IPS-20b (cell line): ENCODE measurements around the gene FRMD6.
A peak's percentile ranks its signal among the peaks of the same experiment; 100 is the strongest.

Source experiments
- H3K27ac ChIP-seq: one replicate; pipeline ENCODE4 v1.5.1; 2013; ENCODE audit warnings: low read length
- H3K27me3 ChIP-seq: 2 replicates; pipeline ENCODE4 v1.6.1; 2013; ENCODE audit warnings: mild to moderate bottlenecking, low read length, inconsistent platforms; ENCODE audit not compliant: insufficient read depth
- H3K36me3 ChIP-seq: 2 replicates; pipeline ENCODE4 v1.6.1; 2013; ENCODE audit warnings: low read depth, mild to moderate bottlenecking, inconsistent platforms, low read length, moderate library complexity; ENCODE audit not compliant: insufficient read depth
- H3K4me1 ChIP-seq: 2 replicates; pipeline ENCODE4 v1.6.1; 2013; ENCODE audit warnings: mild to moderate bottlenecking, control low read depth, inconsistent platforms, low read length, moderate library complexity; ENCODE audit not compliant: insufficient read depth
- H3K4me3 ChIP-seq: 2 replicates; pipeline ENCODE4 v1.5.1; 2013; ENCODE audit warnings: mild to moderate bottlenecking, low read length, inconsistent platforms
- H3K9ac ChIP-seq: 2 replicates; pipeline ENCODE4 v1.6.1; 2013; ENCODE audit warnings: low read depth, mild to moderate bottlenecking, inconsistent platforms, low read length, moderate library complexity
- H3K9me3 ChIP-seq: 2 replicates; pipeline ENCODE4 v1.6.1; 2013; ENCODE audit warnings: mild to moderate bottlenecking, low read depth, low read length, inconsistent platforms; ENCODE audit not compliant: insufficient read depth

FRMD6 gene

GRCh38 chr14:51651388-51652167, at the start of gene FRMD6:
Gene FRMD6 (plus strand): TSS chr14:51651910. CDS start chr14:51689837, 37,927 bp downstream.
- H3K4me1 ChIP-seq = peaks cover 13% of the 10 kb centered on the region; the same call in 1 of the 2 replicates
- H3K9me3 ChIP-seq = no peaks in the 10 kb centered on the region
- H3K9ac ChIP-seq = peak within 1 kb of the TSS; percentile 85
- peaks cover 10% of the 10 kb centered on the region; the same call in 1 of the 2 replicates for H3K27me3 ChIP-seq
- H3K27ac ChIP-seq = peak within 1 kb of the TSS; percentile 57
- no peaks in the 10 kb centered on the region for H3K36me3 ChIP-seq
- peak within 1 kb of the TSS; percentile 93 for H3K4me3 ChIP-seq

- Histone ChIP-seq H3K4me3 (no peak overlapping the region), H3K36me3 (no peaks in the 10 kb centered on the region), H3K27ac (no peak overlapping the region), H3K9me3 (no peaks in the 10 kb centered on the region), H3K9ac (no peak overlapping the region), H3K4me1 (peaks cover 11% of the 10 kb centered on the region; the same call in 1 of the 2 replicates), H3K27me3 (no peaks in the 10 kb centered on the region)
Measured at GRCh38 chr14:51602310-51602709, 49.4 kb upstream of the FRMD6 start.

- Histone ChIP-seq H3K27me3 (no peaks in the 10 kb centered on the region), H3K4me1 (peaks cover 11% of the 10 kb centered on the region; the same call in 1 of the 2 replicates), H3K36me3 (no peaks in the 10 kb centered on the region), H3K27ac (no peak overlapping the region), H3K4me3 (no peak overlapping the region), H3K9me3 (no peaks in the 10 kb centered on the region), H3K9ac (no peak overlapping the region)
Measured at GRCh38 chr14:51603495-51603894, 48.2 kb upstream of the FRMD6 start.

GRCh38 chr14:51604073-51604472, 47.6 kb upstream of the FRMD6 start:
- Histone ChIP-seq H3K27ac (no peak overlapping the region), H3K9me3 (no peaks in the 10 kb centered on the region), H3K9ac (no peak overlapping the region)

GRCh38 chr14:51605575-51605974, 46.1 kb upstream of the FRMD6 start:
- peaks cover 1% of the 10 kb centered on the region; the same call in 1 of the 2 replicates for H3K4me1 ChIP-seq

More at GRCh38 chr14:51604073-51604472, 47.6 kb upstream of the FRMD6 start:
- H3K4me3 ChIP-seq = no peak overlapping the region
- H3K4me1 ChIP-seq = peaks cover 11% of the 10 kb centered on the region; the same call in 1 of the 2 replicates
- H3K27me3 ChIP-seq = no peaks in the 10 kb centered on the region
- no peaks in the 10 kb centered on the region for H3K36me3 ChIP-seq

GRCh38 chr14:51607711-51608110, 44.0 kb upstream of the FRMD6 start:
- Histone ChIP-seq H3K4me1 (no peaks in the 10 kb centered on the region), H3K9me3 (no peaks in the 10 kb centered on the region), H3K9ac (no peak overlapping the region), H3K4me3 (no peak overlapping the region), H3K27me3 (no peaks in the 10 kb centered on the region), H3K36me3 (no peaks in the 10 kb centered on the region), H3K27ac (no peak overlapping the region)

More at GRCh38 chr14:51605575-51605974, 46.1 kb upstream of the FRMD6 start:
- Histone ChIP-seq H3K27ac (no peak overlapping the region), H3K9ac (no peak overlapping the region), H3K4me3 (no peak overlapping the region), H3K27me3 (no peaks in the 10 kb centered on the region), H3K9me3 (no peaks in the 10 kb centered on the region), H3K36me3 (no peaks in the 10 kb centered on the region)

- H3K27ac ChIP-seq = no peak overlapping the region
- no peaks in the 10 kb centered on the region for H3K27me3 ChIP-seq
- no peaks in the 10 kb centered on the region for H3K9me3 ChIP-seq
- H3K9ac ChIP-seq = no peak overlapping the region
- no peaks in the 10 kb centered on the region for H3K4me1 ChIP-seq
- H3K36me3 ChIP-seq = no peaks in the 10 kb centered on the region
- no peak overlapping the region for H3K4me3 ChIP-seq
Measured at GRCh38 chr14:51609251-51609954, 42.3 kb upstream of the FRMD6 start.

- H3K9me3 ChIP-seq = no peaks in the 10 kb centered on the region
- H3K27ac ChIP-seq = no peak overlapping the region
- no peaks in the 10 kb centered on the region for H3K4me1 ChIP-seq
- no peaks in the 10 kb centered on the region for H3K36me3 ChIP-seq
- no peaks in the 10 kb centered on the region for H3K27me3 ChIP-seq
- H3K4me3 ChIP-seq = no peak overlapping the region
- H3K9ac ChIP-seq = no peak overlapping the region
Measured at GRCh38 chr14:51609955-51610283, 41.8 kb upstream of the FRMD6 start.

GRCh38 chr14:51610771-51611170, 40.9 kb upstream of the FRMD6 start:
- no peak overlapping the region for H3K4me3 ChIP-seq
- H3K9ac ChIP-seq = no peak overlapping the region
- no peaks in the 10 kb centered on the region for H3K36me3 ChIP-seq
- no peaks in the 10 kb centered on the region for H3K27me3 ChIP-seq
- no peaks in the 10 kb centered on the region for H3K9me3 ChIP-seq
- H3K27ac ChIP-seq = no peak overlapping the region
- H3K4me1 ChIP-seq = no peaks in the 10 kb centered on the region

GRCh38 chr14:51612449-51612848, 39.3 kb upstream of the FRMD6 start:
- no peaks in the 10 kb centered on the region for H3K9me3 ChIP-seq
- no peak overlapping the region for H3K27ac ChIP-seq
- no peak overlapping the region for H3K9ac ChIP-seq
- no peaks in the 10 kb centered on the region for H3K36me3 ChIP-seq
- H3K4me3 ChIP-seq = no peak overlapping the region
- no peaks in the 10 kb centered on the region for H3K27me3 ChIP-seq
- H3K4me1 ChIP-seq = no peaks in the 10 kb centered on the region; the same call in 1 of the 2 replicates

- Histone ChIP-seq H3K36me3 (no peaks in the 10 kb centered on the region), H3K27me3 (no peaks in the 10 kb centered on the region), H3K4me3 (no peak overlapping the region), H3K4me1 (no peaks in the 10 kb centered on the region; the same call in 1 of the 2 replicates), H3K27ac (no peak overlapping the region), H3K9me3 (no peaks in the 10 kb centered on the region), H3K9ac (no peak overlapping the region)
Measured at GRCh38 chr14:51613416-51613815, 38.3 kb upstream of the FRMD6 start.

- Histone ChIP-seq H3K9ac (no peak overlapping the region), H3K4me3 (no peak overlapping the region), H3K4me1 (no peaks in the 10 kb centered on the region; the same call in 1 of the 2 replicates), H3K27ac (no peak overlapping the region), H3K27me3 (no peaks in the 10 kb centered on the region), H3K36me3 (no peaks in the 10 kb centered on the region), H3K9me3 (no peaks in the 10 kb centered on the region)
Measured at GRCh38 chr14:51614707-51615106, 37.0 kb upstream of the FRMD6 start.
